CD4-positive, alpha-beta T cell treated with Interleukin-6 for 4 hours (primary cell): ENCODE measurements around the gene BET1.

Experiments
- DNase-seq: peaks from one replicate; pipeline ENCODE4 v3.0.0-alpha.2; 2020; ENCODE audit warnings: mixed read lengths

BET1 gene

DNA sequence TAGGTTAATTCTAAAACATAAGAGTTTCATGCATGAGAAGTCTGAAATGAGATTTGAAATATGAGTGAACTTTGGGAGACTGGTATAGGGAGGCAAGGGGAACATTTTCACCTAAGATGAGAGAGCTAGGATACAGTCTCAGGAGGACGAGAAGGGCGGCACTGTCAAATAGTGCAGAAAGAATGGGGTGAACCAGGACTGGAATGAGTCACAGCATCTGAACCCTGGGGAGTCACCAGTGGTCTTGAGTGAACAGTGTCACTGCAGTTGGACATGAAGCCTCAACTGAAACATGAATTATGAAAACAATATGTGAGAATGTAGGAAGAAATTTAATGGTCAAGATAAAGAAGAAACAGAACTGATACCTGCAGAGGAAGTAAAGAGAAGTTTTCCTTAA is 48.9 kb downstream of the BET1 start:
- DNase-seq = no peak

DNA sequence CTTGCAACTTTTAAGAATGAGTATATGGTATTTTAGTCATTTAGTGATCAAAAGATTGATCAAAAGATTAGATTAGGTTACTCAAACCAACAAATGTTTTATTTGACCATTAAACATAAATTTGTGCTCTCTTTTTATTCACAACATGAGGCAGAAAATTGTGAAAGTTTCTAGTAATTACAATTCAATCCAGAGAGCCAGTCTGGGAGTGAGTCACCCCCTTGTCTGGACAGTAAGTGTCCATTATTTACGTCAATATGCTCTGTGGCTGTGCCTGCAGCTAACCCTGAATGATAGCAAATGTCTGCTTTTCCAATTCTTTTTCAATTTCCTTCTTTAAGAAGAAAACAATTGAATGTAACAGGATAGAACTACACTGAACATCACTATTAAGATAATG is 54.7 kb downstream of the BET1 start:
- DNase-seq = no peak

DNA sequence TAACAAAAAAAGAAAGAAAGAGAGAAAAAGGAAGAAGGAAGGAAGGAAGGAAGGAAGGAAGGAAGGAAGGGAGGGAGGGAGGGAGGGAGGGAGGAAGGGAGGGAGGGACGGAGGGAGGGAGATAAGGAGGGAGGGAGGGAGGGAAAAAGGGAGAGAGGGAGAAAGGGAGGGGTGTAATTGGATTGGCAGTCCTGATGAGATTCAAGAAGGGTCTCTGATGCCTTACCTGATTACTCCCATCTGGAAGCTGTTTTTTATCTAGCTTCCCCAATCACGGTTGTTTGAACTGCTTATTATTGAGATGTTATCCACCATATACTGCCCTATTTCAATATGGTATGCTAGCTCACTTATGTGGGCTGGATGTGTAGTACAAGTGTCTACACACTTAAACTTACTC is 55.3 kb downstream of the BET1 start:
- DNase-seq = no peak

DNA sequence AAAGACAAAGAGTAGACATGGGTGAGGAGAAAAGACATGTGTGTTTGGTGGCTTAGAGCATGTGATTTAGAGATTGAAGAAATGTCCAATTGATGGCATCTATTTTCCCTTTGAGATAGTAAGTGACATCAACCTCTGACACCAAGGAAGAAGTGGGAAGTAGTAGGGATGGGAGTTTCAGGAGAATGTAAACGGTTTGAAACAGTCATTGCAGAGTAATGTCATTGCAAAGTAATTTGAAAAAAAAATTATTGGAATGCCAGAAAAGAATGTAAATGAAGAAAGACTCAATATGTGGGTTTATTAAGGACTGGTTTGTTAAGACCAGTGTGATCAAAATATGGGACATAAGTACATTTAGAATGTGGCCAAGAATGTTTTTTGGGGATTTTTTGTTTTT is 56.0 kb downstream of the BET1 start:
- no peak for DNase-seq

DNA sequence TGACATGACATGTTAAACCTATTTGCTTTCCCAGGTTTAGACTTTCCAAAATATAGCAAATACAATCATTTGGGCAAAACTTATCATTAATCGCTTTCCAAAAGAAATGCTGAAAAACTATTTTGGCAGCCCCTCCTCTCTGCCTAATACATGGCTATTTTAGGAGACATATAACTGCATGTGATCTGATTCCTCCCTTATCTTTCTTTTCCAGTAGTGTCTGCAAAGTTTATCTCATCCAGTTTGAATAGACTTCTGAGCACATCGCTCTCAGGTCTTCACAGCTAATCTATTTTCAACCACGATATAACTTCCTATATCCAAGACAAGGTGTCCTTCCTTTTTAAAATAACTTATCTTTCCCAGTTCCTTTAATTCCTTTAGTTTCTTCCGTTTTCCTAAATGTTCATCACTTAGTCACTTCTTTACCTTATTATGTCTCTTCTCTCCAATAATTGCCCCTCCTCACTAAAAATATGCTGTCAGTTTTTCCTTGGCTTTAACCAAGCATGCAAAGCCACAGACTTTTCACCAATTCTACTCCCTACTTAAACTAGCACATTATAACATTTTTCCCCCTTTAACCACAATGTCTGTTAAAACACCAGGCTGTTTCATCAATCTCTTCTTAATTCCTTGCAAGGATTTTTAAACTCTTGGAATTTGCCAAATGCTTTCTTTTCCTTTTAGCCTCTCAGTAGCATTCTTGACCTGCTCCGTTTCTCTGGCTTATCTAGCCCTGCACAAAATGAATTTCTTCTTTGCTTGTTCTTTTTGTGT is 58.2 kb downstream of the BET1 start:
- no peak for DNase-seq

DNA sequence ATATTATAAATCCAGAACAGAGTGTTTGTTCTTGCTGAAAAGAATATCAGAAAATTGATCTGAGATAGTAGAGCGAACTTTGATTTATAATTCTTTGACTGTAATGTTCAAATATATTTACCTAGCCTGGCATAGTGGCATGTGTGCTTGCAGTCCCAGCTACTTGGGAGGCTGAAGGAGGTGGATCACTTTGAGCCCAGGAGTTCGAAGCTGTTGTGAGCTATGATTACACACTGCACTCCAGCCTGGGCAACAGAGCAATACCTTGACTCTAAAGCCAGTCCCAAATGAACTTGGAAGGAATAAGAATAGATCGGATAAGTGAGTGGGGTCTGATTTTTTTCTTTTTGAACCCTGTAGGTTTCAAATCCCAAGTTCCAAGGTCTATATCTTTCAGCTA is 59.1 kb downstream of the BET1 start:
- no peak for DNase-seq

DNA sequence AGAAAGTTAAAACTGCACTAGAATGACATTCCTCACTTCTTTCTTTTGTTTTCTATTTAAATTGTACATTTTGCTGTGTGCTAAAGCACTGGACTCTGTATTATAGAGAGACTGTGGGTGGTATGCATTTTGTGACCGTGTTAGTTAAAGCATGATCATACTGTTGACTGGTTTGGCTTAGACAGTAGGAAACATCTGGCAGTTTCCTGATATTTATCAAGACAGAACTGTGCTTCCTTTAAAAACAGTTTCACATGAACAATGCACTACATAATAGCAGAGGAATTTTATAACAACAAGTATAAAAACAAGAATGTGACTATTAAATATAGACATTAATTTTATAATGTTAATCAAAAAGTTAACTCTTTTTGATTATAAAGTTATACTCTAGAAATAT is 59.5 kb downstream of the BET1 start:
- no peak for DNase-seq

DNA sequence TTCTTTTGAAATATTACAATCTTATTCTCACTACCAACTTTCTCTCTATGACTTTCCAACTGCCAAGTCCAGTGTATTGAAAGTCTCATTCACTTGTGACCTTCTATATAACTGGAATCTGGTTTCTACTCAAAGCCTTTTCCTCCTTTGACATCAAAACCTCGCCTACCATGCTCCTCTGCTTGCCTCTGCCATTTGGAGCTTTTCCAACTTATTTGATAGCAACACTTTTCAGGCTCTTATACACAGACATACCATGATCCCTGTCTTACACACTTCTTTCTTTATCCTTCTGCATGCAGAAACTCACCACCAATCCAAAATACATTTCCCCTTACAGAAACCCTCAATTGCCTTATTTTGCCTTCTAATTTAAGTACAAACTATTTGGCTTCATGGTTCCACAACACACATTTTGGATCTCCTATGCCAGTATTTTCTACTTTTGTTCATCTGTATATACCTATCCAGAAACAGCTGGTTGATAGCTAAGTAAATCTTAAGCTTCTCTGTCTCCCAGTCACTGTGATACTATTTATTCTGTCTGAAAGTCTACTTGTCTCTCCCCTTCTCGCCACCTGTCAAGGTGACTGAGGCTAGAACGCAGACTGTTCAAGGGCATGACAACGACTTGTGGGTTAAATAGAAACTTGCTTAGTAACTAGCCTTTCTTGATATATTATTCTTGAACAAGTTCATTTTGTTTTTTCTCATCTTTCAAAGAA is 60.2 kb downstream of the BET1 start:
- no peak for DNase-seq
